SK-N-SH treated with all-trans-retinoic acid at 6 μM for 48 hours (cell line): ENCODE data around the gene KLHL5.

ENCODE experiments used
- ARNTL ChIP-seq: fragments of 450-650 bp; formaldehyde crosslinking; IDR thresholded peaks from 2 replicates; pipeline ENCODE4 v1.5.0; 2020; ENCODE audit warnings: low read depth, mild to moderate bottlenecking, moderate library complexity, borderline replicate concordance
- BACH2 ChIP-seq: fragments of 250-450 bp; sonication (Bioruptor Pico); IDR thresholded peaks from 2 replicates; pipeline ENCODE4 v1.9.0; 2021; ENCODE audit warnings: mild to moderate bottlenecking, borderline replicate concordance
- TCF4 ChIP-seq: fragments of 250-450 bp; sonication (Bioruptor Pico); IDR thresholded peaks from 2 replicates; pipeline ENCODE4 v1.8.0; 2021; ENCODE audit warnings: mild to moderate bottlenecking, moderate library complexity, borderline replicate concordance
- ZC3H10 ChIP-seq: fragments of 250-450 bp; sonication (Bioruptor Pico); IDR thresholded peaks from 2 replicates; pipeline ENCODE4 v1.5.1; 2021; ENCODE audit warnings: mild to moderate bottlenecking, moderate library complexity
- ZFP30 ChIP-seq: fragments of 450-650 bp; formaldehyde crosslinking; IDR thresholded peaks from 2 replicates; pipeline ENCODE4 v1.5.0; 2022; ENCODE audit warnings: mild to moderate bottlenecking, moderate library complexity
- TF ChIP-seq, protein P1 (sequence below): fragments of 250-450 bp; sonication (Bioruptor Pico); IDR thresholded peaks from 2 replicates; pipeline ENCODE4 v1.8.0; 2021; ENCODE audit warnings: low read depth, mild to moderate bottlenecking, moderate library complexity, borderline replicate concordance
- TF ChIP-seq, protein P2 (sequence below): fragments of 250-450 bp; sonication (Bioruptor Pico); IDR thresholded peaks from 2 replicates; pipeline ENCODE4 v1.8.0; 2020; ENCODE audit warnings: mild to moderate bottlenecking, moderate library complexity, borderline replicate concordance
- TF ChIP-seq, protein P3 (sequence below): fragments of 250-450 bp; sonication (Bioruptor Pico); IDR thresholded peaks from 2 replicates; pipeline ENCODE4 v1.5.1; 2020; ENCODE audit warnings: low read depth, mild to moderate bottlenecking, moderate library complexity

DNA sequence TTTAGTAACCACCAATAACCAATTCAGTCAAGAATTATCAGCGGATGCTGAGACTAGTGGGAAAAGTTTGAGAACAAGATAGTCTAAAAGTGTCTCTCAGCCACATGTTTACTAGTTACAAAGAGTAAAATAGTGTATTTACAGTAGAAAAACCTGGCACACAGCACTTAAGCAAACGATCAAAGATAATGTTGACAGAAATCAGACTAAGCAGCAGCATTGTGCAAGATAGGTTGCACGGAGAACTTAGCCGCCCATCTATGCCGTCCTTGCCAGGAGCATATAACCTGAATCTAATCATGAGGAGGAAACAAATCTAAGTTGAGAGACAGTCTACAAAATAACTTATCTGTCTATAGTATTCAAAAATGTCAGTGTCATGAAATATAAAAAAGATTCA lies 35.3 kb downstream of the KLHL5 start:
- no peak for TF ChIP-seq ZFP30 (CRISPR knock-in tag)
- no peak for TF ChIP-seq ZC3H10 (CRISPR knock-in tag)
- TF ChIP-seq, protein P1, sequence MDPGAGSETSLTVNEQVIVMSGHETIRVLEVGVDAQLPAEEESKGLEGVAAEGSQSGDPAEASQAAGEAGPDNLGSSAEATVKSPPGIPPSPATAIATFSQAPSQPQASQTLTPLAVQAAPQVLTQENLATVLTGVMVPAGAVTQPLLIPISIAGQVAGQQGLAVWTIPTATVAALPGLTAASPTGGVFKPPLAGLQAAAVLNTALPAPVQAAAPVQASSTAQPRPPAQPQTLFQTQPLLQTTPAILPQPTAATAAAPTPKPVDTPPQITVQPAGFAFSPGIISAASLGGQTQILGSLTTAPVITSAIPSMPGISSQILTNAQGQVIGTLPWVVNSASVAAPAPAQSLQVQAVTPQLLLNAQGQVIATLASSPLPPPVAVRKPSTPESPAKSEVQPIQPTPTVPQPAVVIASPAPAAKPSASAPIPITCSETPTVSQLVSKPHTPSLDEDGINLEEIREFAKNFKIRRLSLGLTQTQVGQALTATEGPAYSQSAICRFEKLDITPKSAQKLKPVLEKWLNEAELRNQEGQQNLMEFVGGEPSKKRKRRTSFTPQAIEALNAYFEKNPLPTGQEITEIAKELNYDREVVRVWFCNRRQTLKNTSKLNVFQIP (CRISPR knock-in tag): no peak
- TF ChIP-seq BACH2 (CRISPR knock-in tag): no peak
- no peak for TF ChIP-seq TCF4
- TF ChIP-seq, protein P2, sequence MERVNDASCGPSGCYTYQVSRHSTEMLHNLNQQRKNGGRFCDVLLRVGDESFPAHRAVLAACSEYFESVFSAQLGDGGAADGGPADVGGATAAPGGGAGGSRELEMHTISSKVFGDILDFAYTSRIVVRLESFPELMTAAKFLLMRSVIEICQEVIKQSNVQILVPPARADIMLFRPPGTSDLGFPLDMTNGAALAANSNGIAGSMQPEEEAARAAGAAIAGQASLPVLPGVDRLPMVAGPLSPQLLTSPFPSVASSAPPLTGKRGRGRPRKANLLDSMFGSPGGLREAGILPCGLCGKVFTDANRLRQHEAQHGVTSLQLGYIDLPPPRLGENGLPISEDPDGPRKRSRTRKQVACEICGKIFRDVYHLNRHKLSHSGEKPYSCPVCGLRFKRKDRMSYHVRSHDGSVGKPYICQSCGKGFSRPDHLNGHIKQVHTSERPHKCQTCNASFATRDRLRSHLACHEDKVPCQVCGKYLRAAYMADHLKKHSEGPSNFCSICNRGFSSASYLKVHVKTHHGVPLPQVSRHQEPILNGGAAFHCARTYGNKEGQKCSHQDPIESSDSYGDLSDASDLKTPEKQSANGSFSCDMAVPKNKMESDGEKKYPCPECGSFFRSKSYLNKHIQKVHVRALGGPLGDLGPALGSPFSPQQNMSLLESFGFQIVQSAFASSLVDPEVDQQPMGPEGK (CRISPR knock-in tag): no peak
- no peak for TF ChIP-seq ARNTL (CRISPR knock-in tag)
- TF ChIP-seq, protein P3, sequence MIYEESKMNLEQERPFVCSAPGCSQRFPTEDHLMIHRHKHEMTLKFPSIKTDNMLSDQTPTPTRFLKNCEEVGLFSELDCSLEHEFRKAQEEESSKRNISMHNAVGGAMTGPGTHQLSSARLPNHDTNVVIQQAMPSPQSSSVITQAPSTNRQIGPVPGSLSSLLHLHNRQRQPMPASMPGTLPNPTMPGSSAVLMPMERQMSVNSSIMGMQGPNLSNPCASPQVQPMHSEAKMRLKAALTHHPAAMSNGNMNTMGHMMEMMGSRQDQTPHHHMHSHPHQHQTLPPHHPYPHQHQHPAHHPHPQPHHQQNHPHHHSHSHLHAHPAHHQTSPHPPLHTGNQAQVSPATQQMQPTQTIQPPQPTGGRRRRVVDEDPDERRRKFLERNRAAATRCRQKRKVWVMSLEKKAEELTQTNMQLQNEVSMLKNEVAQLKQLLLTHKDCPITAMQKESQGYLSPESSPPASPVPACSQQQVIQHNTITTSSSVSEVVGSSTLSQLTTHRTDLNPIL (CRISPR knock-in tag): no peak
